ENCODE measurements around the gene SLIT3.

DNA sequence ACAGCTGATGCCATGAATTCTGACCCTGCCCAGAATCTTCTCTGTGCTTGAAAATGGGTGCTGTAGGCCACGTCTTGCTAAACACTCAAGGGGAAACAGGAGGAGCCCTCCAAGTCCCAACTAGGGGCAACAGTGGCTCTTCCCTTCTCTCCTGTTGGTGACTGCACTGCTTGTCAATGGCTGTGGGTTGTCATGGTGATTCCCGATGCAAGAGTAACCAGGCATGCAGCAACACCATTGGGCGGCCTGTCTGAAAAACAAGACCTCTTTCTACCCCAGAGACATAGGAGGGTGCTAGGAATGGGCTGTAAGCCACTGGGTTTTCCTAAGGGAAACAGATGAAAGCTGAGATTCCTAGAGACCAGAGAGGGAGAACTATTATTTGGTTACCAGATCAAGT lies 520.1 kb downstream of the SLIT3 start:
- TF ChIP-seq POLR2A (IDR thresholded peaks at IDR 0.05) (no peak), CTCF (IDR thresholded peaks at IDR 0.05) (no peak)

Measured in breast epithelium (tissue), 3 donors.